Neural cell (in vitro differentiated cells): ENCODE measurements around the gene PIAS2. TPM values are rescaled to one million over a fixed set of nuclear protein-coding genes. Genes with fewer than 3 reads are reported as not detected.

Experiments used
- H2AFZ ChIP-seq: fragments of 200-600, 300-800 bp; sonication (generic), shearing (Covaris generic); 2 replicates; pipeline ENCODE4 v1.6.0; 2014; ENCODE audit warnings: low read depth, mild to moderate bottlenecking, antibody characterized with exemption, low read length, moderate library complexity
- H3F3A ChIP-seq: fragments of 200-600 bp; shearing (Covaris generic); 2 replicates; pipeline ENCODE4 v1.6.1; 2016; ENCODE audit warnings: mild to moderate bottlenecking, moderate library complexity, mixed read lengths, antibody characterized with exemption, low read length; ENCODE audit not compliant: insufficient read depth, poor library complexity, severe bottlenecking
- H3K27ac ChIP-seq: fragments of 200-600, 300-800 bp; sonication (generic), shearing (Covaris generic); 2 replicates; pipeline ENCODE4 v1.5.1; 2014; ENCODE audit warnings: mild to moderate bottlenecking, low read length, moderate library complexity
- H3K27me3 ChIP-seq: fragments of 300-800, 200-600 bp; sonication (generic), shearing (Covaris generic); 2 replicates; pipeline ENCODE4 v1.6.0; 2014; ENCODE audit warnings: mild to moderate bottlenecking, low read depth, low read length, moderate library complexity; ENCODE audit not compliant: insufficient read depth
- H3K36me3 ChIP-seq: fragments of 300-800, 200-600 bp; sonication (generic), shearing (Covaris generic); 2 replicates; pipeline ENCODE4 v1.5.1; 2014; ENCODE audit warnings: mild to moderate bottlenecking, antibody characterized with exemption, low read length, moderate library complexity; ENCODE audit not compliant: insufficient read depth
- H3K4me2 ChIP-seq: fragments of 300-800, 200-600 bp; sonication (generic), shearing (Covaris generic); 2 replicates; pipeline ENCODE4 v1.6.0; 2014; ENCODE audit warnings: mild to moderate bottlenecking, low read length
- H3K4me3 ChIP-seq: fragments of 300-800, 200-600 bp; sonication (generic), shearing (Covaris generic); 2 replicates; pipeline ENCODE4 v1.5.1; 2014; ENCODE audit warnings: mild to moderate bottlenecking, low read length, moderate library complexity
- H3K79me2 ChIP-seq: fragments of 200-600 bp; shearing (Covaris generic); replicated peaks from 2 replicates; pipeline ENCODE4 v1.6.0; 2014; ENCODE audit warnings: mild to moderate bottlenecking, low read length, moderate library complexity; ENCODE audit not compliant: insufficient read depth
- H3K9ac ChIP-seq: fragments of 300-800, 200-600 bp; sonication (generic), shearing (Covaris generic); 2 replicates; pipeline ENCODE4 v1.6.1; 2016; ENCODE audit warnings: mild to moderate bottlenecking, low read length, mixed read lengths
- H3K9me2 ChIP-seq: fragments of 200-600 bp; shearing (Covaris generic); 2 replicates; pipeline ENCODE4 v1.6.1; 2016; ENCODE audit warnings: mild to moderate bottlenecking, low read length, mixed read lengths; ENCODE audit not compliant: insufficient read depth
- H3K9me3 ChIP-seq: fragments of 200-600, 300-800 bp; sonication (generic), shearing (Covaris generic); 2 replicates; pipeline ENCODE4 v1.6.1; 2016; ENCODE audit warnings: mild to moderate bottlenecking, mixed run types, low read length, moderate library complexity, mixed read lengths
- H4K20me1 ChIP-seq: fragments of 200-600 bp; shearing (Covaris generic); 2 replicates; pipeline ENCODE4 v1.6.1; 2016; ENCODE audit warnings: mild to moderate bottlenecking, mixed run types; ENCODE audit not compliant: insufficient read depth
- CTCF ChIP-seq: fragments of 450-650 bp; IDR thresholded peaks from 2 replicates; pipeline ENCODE4 v1.5.1; 2014; ENCODE audit warnings: antibody characterized with exemption, mild to moderate bottlenecking, moderate library complexity; ENCODE audit not compliant: poor library complexity, severe bottlenecking
- EP300 ChIP-seq: fragments of 450-650 bp; conservative IDR thresholded peaks from 2 replicates; pipeline ENCODE4 v1.6.1; 2014; ENCODE audit warnings: antibody characterized with exemption, mild to moderate bottlenecking, moderate library complexity; ENCODE audit not compliant: poor library complexity, severe bottlenecking
- EZH2 ChIP-seq: fragments of 200-600, 300-800 bp; shearing (Covaris generic), sonication (generic); IDR thresholded peaks from 2 replicates; pipeline ENCODE4 v1.6.1; 2014; ENCODE audit warnings: antibody characterized with exemption, low read length, borderline replicate concordance, mild to moderate bottlenecking; ENCODE audit not compliant: insufficient read depth, poor library complexity, severe bottlenecking
- MXI1 ChIP-seq: fragments of 450-650 bp; conservative IDR thresholded peaks from 2 replicates; pipeline ENCODE4 v1.6.1; 2014; ENCODE audit warnings: antibody characterized with exemption, mild to moderate bottlenecking; ENCODE audit not compliant: poor library complexity, severe bottlenecking
- POLR2AphosphoS5 ChIP-seq: IDR thresholded peaks from 2 replicates; pipeline ENCODE4 v1.6.1; 2012
- RAD21 ChIP-seq: fragments of 450-650 bp; conservative IDR thresholded peaks from 2 replicates; pipeline ENCODE4 v1.6.1; 2014; ENCODE audit warnings: antibody characterized with exemption, mild to moderate bottlenecking, moderate library complexity
- REST ChIP-seq: IDR thresholded peaks from 2 replicates; pipeline ENCODE4 v1.6.1; 2012; ENCODE audit warnings: borderline replicate concordance
- SMC3 ChIP-seq: fragments of 450-650 bp; conservative IDR thresholded peaks from 2 replicates; pipeline ENCODE4 v1.6.1; 2014; ENCODE audit warnings: antibody characterized with exemption, mild to moderate bottlenecking, moderate library complexity; ENCODE audit not compliant: poor library complexity
- TAF1 ChIP-seq: IDR thresholded peaks from 2 replicates; pipeline ENCODE4 v1.6.1; 2012; ENCODE audit warnings: low read depth
- polyA plus RNA-seq: library from polyadenylated mRNA; depleted of rRNA; stranded (reverse); fragments of >200 nt; gene quantifications from 2 replicates; pipeline ENCODE4 v1.2.3, GENCODE V29; 2014

PIAS2 gene
- polyA plus RNA-seq, 1 donor from 2014 or later: 32.1 TPM

- Histone ChIP-seq H3K9me2 (no peaks in the 10 kb centered on the region), H3K4me3 (peak within 1 kb of the TSS; percentile 71), H3K27ac (no peak within 1 kb of the TSS), H3K9me3 (no peaks in the 10 kb centered on the region), H3F3A (no peaks in the 10 kb centered on the region), H3K27me3 (peaks cover 55% of the 10 kb centered on the region), H3K36me3 (no peaks in the 10 kb centered on the region), H3K4me2 (peak within 1 kb of the TSS; percentile 65), H2AFZ (no peak within 1 kb of the TSS), H3K9ac (peak within 1 kb of the TSS; percentile 44), H3K79me2 (no peaks in the 10 kb centered on the region), H4K20me1 (no peaks in the 10 kb centered on the region)
- TF ChIP-seq TAF1: no peak
Measured at GRCh38 chr18:46756559-46757201, 160.6 kb downstream of the PIAS2 start, which contains the start of gene ST8SIA5. ST8SIA5 (minus strand) TSS chr18:46757053; CDS start chr18:46756508, 545 bp downstream.

- Histone ChIP-seq H3K36me3 (no peaks in the 10 kb centered on the region), H3K27me3 (peaks cover 55% of the 10 kb centered on the region), H3K79me2 (no peaks in the 10 kb centered on the region), H3K4me2 (no peak overlapping the region), H3K9ac (no peak overlapping the region), H3F3A (no peaks in the 10 kb centered on the region), H2AFZ (no peak overlapping the region), H4K20me1 (no peaks in the 10 kb centered on the region), H3K9me3 (no peaks in the 10 kb centered on the region), H3K27ac (no peak overlapping the region), H3K9me2 (no peaks in the 10 kb centered on the region), H3K4me3 (peak overlapping the region; percentile 71)
- no peak for TF ChIP-seq POLR2AphosphoS5
- no peak for TF ChIP-seq EZH2
- no peak for TF ChIP-seq RAD21
- no peak for TF ChIP-seq REST
- TF ChIP-seq SMC3: no peak
- TF ChIP-seq MXI1: no peak
Measured at GRCh38 chr18:46756025-46756558, 161.2 kb downstream of the PIAS2 start.

- Histone ChIP-seq H3K79me2 (no peaks in the 10 kb centered on the region), H3K9me3 (no peaks in the 10 kb centered on the region), H3K9ac (no peak overlapping the region), H3K36me3 (no peaks in the 10 kb centered on the region), H3F3A (no peaks in the 10 kb centered on the region), H3K4me2 (no peak overlapping the region), H3K9me2 (no peaks in the 10 kb centered on the region), H4K20me1 (no peaks in the 10 kb centered on the region), H3K27ac (no peak overlapping the region), H2AFZ (no peak overlapping the region), H3K4me3 (no peak overlapping the region), H3K27me3 (peaks cover 55% of the 10 kb centered on the region)
- no peak for TF ChIP-seq SMC3
- no peak for TF ChIP-seq POLR2AphosphoS5
- TF ChIP-seq RAD21: no peak
- no peak for TF ChIP-seq TAF1
- TF ChIP-seq CTCF: no peak
- no peak for TF ChIP-seq REST
- TF ChIP-seq MXI1: no peak
- no peak for TF ChIP-seq EP300
- no peak for TF ChIP-seq EZH2
Measured at GRCh38 chr18:46755315-46756024, 161.8 kb downstream of the PIAS2 start.
